ENCODE measurements around the gene REC8.
A peak's percentile ranks its signal among the peaks of the same experiment; 100 is the strongest.

REC8 gene

GRCh38 chr14:24171422-24172260 is at the start of gene REC8:
Gene REC8 (plus strand): TSS chr14:24172080. CDS start chr14:24172553, 473 bp downstream.
- peak; percentile 66; the same call in 1 of the 2 replicates for TF ChIP-seq ESRRG (CRISPR knock-in tag; IDR thresholded peaks at IDR 0.05)
- TF ChIP-seq POU6F1 (CRISPR knock-in tag; IDR thresholded peaks at IDR 0.05; ENCODE audit: borderline replicate concordance, low read depth), result no peak
- no peak for TF ChIP-seq PATZ1 (CRISPR knock-in tag; IDR thresholded peaks at IDR 0.05; ENCODE audit: borderline replicate concordance)
- no peak for TF ChIP-seq BACH2 (CRISPR knock-in tag; IDR thresholded peaks at IDR 0.05; ENCODE audit: borderline replicate concordance)
- TF ChIP-seq ISL1 (CRISPR knock-in tag; IDR thresholded peaks at IDR 0.05), result no peak
- TF ChIP-seq ZNF8 (CRISPR knock-in tag; IDR thresholded peaks at IDR 0.05), result 0 out of 2 replicates have a peak, but pooled peaks have one; percentile 35
- TF ChIP-seq TSHZ2 (CRISPR knock-in tag; IDR thresholded peaks at IDR 0.05), result no peak
- no peak for TF ChIP-seq TOX (CRISPR knock-in tag; IDR thresholded peaks at IDR 0.05; ENCODE audit: borderline replicate concordance)
- TF ChIP-seq ZFP3 (CRISPR knock-in tag; IDR thresholded peaks at IDR 0.05), result no peak; the same call in 1 of the 2 replicates
- TF ChIP-seq CREB5 (CRISPR knock-in tag; IDR thresholded peaks at IDR 0.05; ENCODE audit: low read depth), result no peak
- TF ChIP-seq ZNF565 (CRISPR knock-in tag; conservative IDR thresholded peaks at IDR 0.05; ENCODE audit: low read depth), result peak; percentile 36; the same call in 1 of the 2 replicates
- TF ChIP-seq PPARA (CRISPR knock-in tag; IDR thresholded peaks at IDR 0.05; ENCODE audit: borderline replicate concordance), result no peak
- TF ChIP-seq RARB (CRISPR knock-in tag; IDR thresholded peaks at IDR 0.05), result no peak
- 0 out of 2 replicates have a peak, but pooled peaks have one; percentile 55 for TF ChIP-seq SNAI2 (CRISPR knock-in tag; IDR thresholded peaks at IDR 0.05)
- TF ChIP-seq ARNTL (CRISPR knock-in tag; IDR thresholded peaks at IDR 0.05; ENCODE audit: borderline replicate concordance, low read depth), result no peak
- no peak for TF ChIP-seq CSRNP3 (CRISPR knock-in tag; IDR thresholded peaks at IDR 0.05)
- TF ChIP-seq TCF4 (CRISPR knock-in tag; IDR thresholded peaks at IDR 0.05; ENCODE audit: borderline replicate concordance), result no peak
- TF ChIP-seq GLIS3 (CRISPR knock-in tag; IDR thresholded peaks at IDR 0.05), result peak; percentile 77; the same call in 1 of the 2 replicates
- TF ChIP-seq CSDC2 (CRISPR knock-in tag; IDR thresholded peaks at IDR 0.05), result peak; percentile 81; the same call in 1 of the 2 replicates
- TF ChIP-seq OSR1 (CRISPR knock-in tag; IDR thresholded peaks at IDR 0.05), result no peak
- no peak for TF ChIP-seq ZC3H10 (CRISPR knock-in tag; IDR thresholded peaks at IDR 0.05)
- no peak for TF ChIP-seq ZNF70 (CRISPR knock-in tag; IDR thresholded peaks at IDR 0.05)
- 0 out of 2 replicates have a peak, but pooled peaks have one; percentile 13 for TF ChIP-seq ZFP30 (CRISPR knock-in tag; IDR thresholded peaks at IDR 0.05)
- ATAC-seq, result peak; percentile 92

GRCh38 chr14:24122416-24122815 is 49.5 kb upstream of the REC8 start:
- ATAC-seq, result no peak
- TF ChIP-seq RARB (CRISPR knock-in tag; IDR thresholded peaks at IDR 0.05), result no peak
- no peak for TF ChIP-seq OSR1 (CRISPR knock-in tag; IDR thresholded peaks at IDR 0.05)
- TF ChIP-seq POU6F1 (CRISPR knock-in tag; IDR thresholded peaks at IDR 0.05; ENCODE audit: borderline replicate concordance, low read depth), result no peak
- TF ChIP-seq ESRRG (CRISPR knock-in tag; IDR thresholded peaks at IDR 0.05), result no peak
- no peak for TF ChIP-seq ZC3H10 (CRISPR knock-in tag; IDR thresholded peaks at IDR 0.05)
- TF ChIP-seq ZFP30 (CRISPR knock-in tag; IDR thresholded peaks at IDR 0.05), result no peak
- no peak for TF ChIP-seq TOX (CRISPR knock-in tag; IDR thresholded peaks at IDR 0.05; ENCODE audit: borderline replicate concordance)
- no peak for TF ChIP-seq CSDC2 (CRISPR knock-in tag; IDR thresholded peaks at IDR 0.05)
- no peak for TF ChIP-seq CSRNP3 (CRISPR knock-in tag; IDR thresholded peaks at IDR 0.05)
- TF ChIP-seq ZNF8 (CRISPR knock-in tag; IDR thresholded peaks at IDR 0.05), result no peak
- no peak for TF ChIP-seq TCF4 (CRISPR knock-in tag; IDR thresholded peaks at IDR 0.05; ENCODE audit: borderline replicate concordance)
- TF ChIP-seq PATZ1 (CRISPR knock-in tag; IDR thresholded peaks at IDR 0.05; ENCODE audit: borderline replicate concordance), result no peak
- no peak for TF ChIP-seq SNAI2 (CRISPR knock-in tag; IDR thresholded peaks at IDR 0.05)
